Esophagus muscularis mucosa (tissue), 4 donors: Measurements from ENCODE around the gene IKZF1. TPM values are rescaled to one million over a fixed set of nuclear protein-coding genes. Genes with fewer than 3 reads are reported as not detected.

Experiments used
- DNase-seq: peaks from one replicate; pipeline ENCODE4 v3.0.0-alpha.2; 2017; ENCODE audit errors: extremely low spot score
- H3K27ac ChIP-seq, 4 donors: fragments of 200-600 bp; sonication (generic); replicated peaks in 1 of 4; 1 replicate in 3 of 4; 2 replicates in 1 of 4; pipeline ENCODE4 v1.5.1; 2016 to 2019; ENCODE audit warnings: mild to moderate bottlenecking in 1 of 4
- H3K27me3 ChIP-seq, 4 donors: fragments of 200-600 bp; sonication (generic); one replicate each; pipeline versions ENCODE4 v1.5.1 to v1.6.0; 2016 to 2019
- H3K36me3 ChIP-seq, 4 donors: fragments of 200-600 bp; sonication (generic); one replicate each; pipeline ENCODE4 v1.5.1; 2016 to 2019
- H3K4me1 ChIP-seq, 4 donors: fragments of 200-600 bp; sonication (generic); one replicate each; pipeline ENCODE4 v1.5.1; 2016 to 2019
- H3K4me3 ChIP-seq, 4 donors: fragments of 200-600 bp; sonication (generic); 1 replicate in 2 of 4; 2 replicates in 2 of 4; pipeline ENCODE4 v1.5.1; 2016 to 2019; ENCODE audit warnings: mild to moderate bottlenecking in 4 of 4, moderate library complexity in 1 of 4
- H3K9me3 ChIP-seq, 4 donors: fragments of 200-600 bp; sonication (generic); 1 replicate in 3 of 4; 2 replicates in 1 of 4; pipeline ENCODE4 v1.5.1; 2016 to 2019
- CTCF ChIP-seq, 3 experiments: fragments of 200-600 bp in 2 of 3; fragments of 450-650 bp in 1 of 3; sonication (generic) in 2 of 3; IDR thresholded peaks; one replicate each; pipeline ENCODE4 v1.5.1; 2017 to 2019; ENCODE audit warnings: antibody characterized with exemption in 3 of 3, mild to moderate bottlenecking in 2 of 3, moderate library complexity in 1 of 3
- EP300 ChIP-seq: sonication (generic); formaldehyde crosslinking; IDR thresholded peaks from one replicate; pipeline ENCODE4 v1.6.1; 2017; ENCODE audit warnings: antibody characterized with exemption
- POLR2A ChIP-seq: fragments of 450-650 bp; IDR thresholded peaks from one replicate; pipeline ENCODE4 v1.6.1; 2017; ENCODE audit warnings: antibody characterized with exemption, moderate library complexity, mild to moderate bottlenecking, low read depth
- POLR2AphosphoS5 ChIP-seq, 2 donors: sonication (generic); formaldehyde crosslinking; IDR thresholded peaks; one replicate each; pipeline ENCODE4 v1.6.1; 2017; ENCODE audit warnings: antibody characterized with exemption in 2 of 2
- WGBS: methylation state at CpG from one replicate; pipeline ENCODE4 v1.1.5; 2018; 5-methylcytosine and 5-hydroxymethylcytosine counted together
- intact Hi-C: fragments of 100-400 bp; cut with DNase I; formaldehyde crosslinking; loops from one replicate; pipeline ENCODE4 v1.15.1; 2023
- total RNA-seq, 4 donors: library from RNA; depleted of rRNA; stranded (reverse); fragments of >200 nt; gene quantifications; one replicate each; pipeline versions ENCODE4 v1.1.0 to v1.2.1, GENCODE V29; 2016

IKZF1 gene
- total RNA-seq, 4 donors from 2014 or later = 3.6 to 17.7 (median 9.2) TPM

DNA sequence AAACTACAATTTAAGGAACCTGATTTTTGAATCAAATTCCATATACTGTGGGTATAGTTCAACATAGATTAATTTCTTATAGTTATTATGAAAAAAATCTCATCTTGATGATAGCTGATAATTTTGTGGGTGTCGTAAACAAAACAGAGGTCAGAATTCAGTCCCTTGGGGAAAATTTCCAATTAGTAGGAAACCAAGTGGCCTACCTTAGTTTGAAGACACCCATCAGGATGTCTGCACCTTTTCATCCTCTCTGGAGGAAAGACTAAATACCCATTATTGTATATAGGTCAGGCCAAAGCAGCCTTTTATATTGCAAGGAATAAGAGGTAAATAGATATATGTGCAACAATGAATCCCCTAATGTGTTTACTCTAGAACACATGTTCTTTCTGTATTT is 6.4 kb downstream of the IKZF1 start:
- Histone ChIP-seq H3K36me3 (no peaks in the 10 kb centered on the region), H3K27me3 (peaks cover 0 to 19% (median 0%) of the 10 kb centered on the region in 4 donors), H3K4me1 (no peaks in the 10 kb centered on the region), H3K27ac (no peak overlapping the region), H3K9me3 (no peaks in the 10 kb centered on the region), H3K4me3 (no peak overlapping the region)
- intact Hi-C loops = no loop called here
- WGBS = 82% methylated on average over 1 of the region's 1 CpG
- DNase-seq = no peak
- TF ChIP-seq POLR2AphosphoS5 (IDR thresholded peaks at IDR 0.05) (no peak), EP300 (no peak), CTCF (IDR thresholded peaks at IDR 0.05) (no peak), POLR2A (no peak)

DNA sequence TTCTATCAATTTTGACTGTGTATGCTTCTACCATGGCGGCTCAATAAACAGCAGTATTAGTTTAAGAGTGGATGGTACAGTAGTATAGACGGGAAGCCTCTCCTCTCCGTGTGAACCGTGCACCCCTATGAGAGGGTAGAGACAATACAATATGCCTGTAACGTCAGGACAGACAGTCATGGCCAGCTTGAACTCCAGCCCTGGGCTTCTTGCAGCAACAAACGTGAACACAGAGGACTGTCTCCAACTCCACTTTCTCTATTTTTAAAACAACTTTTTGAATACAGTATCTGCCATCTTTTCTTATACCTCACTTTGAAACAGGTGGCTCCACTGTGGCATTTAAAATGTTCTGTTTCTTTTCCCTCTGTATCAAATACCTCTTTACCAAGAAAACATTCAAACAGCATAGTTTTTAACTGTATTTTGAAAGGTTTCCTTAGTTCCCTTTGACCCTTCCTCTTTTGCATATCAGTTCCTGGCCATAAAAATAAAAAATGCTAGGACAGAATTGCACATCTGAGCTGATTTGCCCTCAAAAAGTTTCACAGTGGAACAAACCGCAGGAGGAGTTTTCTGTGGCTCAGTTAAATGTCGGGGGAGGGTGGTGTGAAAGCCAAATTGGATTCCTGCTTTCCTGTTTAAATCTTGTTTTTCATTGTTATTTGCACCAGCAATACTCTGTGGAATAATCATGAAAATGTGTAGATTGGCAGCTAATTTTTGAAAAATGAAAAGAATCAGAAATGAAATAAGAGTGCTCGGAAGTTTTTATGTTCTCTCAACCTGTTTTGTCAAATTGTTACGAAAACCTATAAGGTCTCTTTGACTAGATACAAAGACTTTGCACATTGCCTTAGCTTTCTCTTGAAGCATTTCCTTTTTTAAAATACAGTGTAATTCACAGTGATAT is 8.0 kb downstream of the IKZF1 start:
- TF ChIP-seq EP300 (no peak), POLR2AphosphoS5 (IDR thresholded peaks at IDR 0.05) (no peak), POLR2A (no peak), CTCF (IDR thresholded peaks at IDR 0.05) (no peak)
- no peak for DNase-seq
- 65% methylated on average over 10 of the region's 10 CpGs for WGBS
- Histone ChIP-seq H3K4me3 (no peak overlapping the region), H3K4me1 (no peaks in the 10 kb centered on the region), H3K36me3 (no peaks in the 10 kb centered on the region), H3K27me3 (peaks cover 0 to 16% (median 0%) of the 10 kb centered on the region in 4 donors), H3K9me3 (no peaks in the 10 kb centered on the region), H3K27ac (no peak overlapping the region)
- intact Hi-C loops = no loop called here

- Histone ChIP-seq H3K27me3 (peaks cover 0 to 8% (median 0%) of the 10 kb centered on the region in 4 donors), H3K9me3 (no peaks in the 10 kb centered on the region), H3K27ac (no peak overlapping the region), H3K4me1 (no peaks in the 10 kb centered on the region), H3K36me3 (no peaks in the 10 kb centered on the region), H3K4me3 (no peak overlapping the region)
- TF ChIP-seq EP300 (no peak), POLR2A (no peak)
- no peak for DNase-seq
- 45% methylated on average over 9 of the region's 11 CpGs for WGBS
- intact Hi-C loops = loop anchor here (2.0 kb wide), 1 partner anchor 60 kb away; no protein-coding TSS in a partner anchor
Measured at GRCh38 chr7:50314836-50315592, 10.5 kb downstream of the IKZF1 start.

- intact Hi-C loops = loop anchor here (2.0 kb wide), 1 partner anchor 59 kb away; no protein-coding TSS in a partner anchor
- no peak for TF ChIP-seq CTCF (IDR thresholded peaks at IDR 0.05)
- no peak for TF ChIP-seq POLR2A
- no peak for TF ChIP-seq POLR2AphosphoS5 (IDR thresholded peaks at IDR 0.05)
- no peak for TF ChIP-seq EP300
- Histone ChIP-seq H3K9me3 (no peaks in the 10 kb centered on the region), H3K4me3 (no peak overlapping the region), H3K27me3 (peaks cover 0 to 5% (median 0%) of the 10 kb centered on the region in 4 donors), H3K36me3 (no peaks in the 10 kb centered on the region), H3K27ac (no peak overlapping the region), H3K4me1 (no peaks in the 10 kb centered on the region)
- 59% methylated on average over 14 of the region's 14 CpGs for WGBS
- DNase-seq = no peak
Measured at GRCh38 chr7:50315739-50316671, 11.5 kb downstream of the IKZF1 start.
